HL-60 (cell line): ENCODE measurements around the gene TP53INP2.

Source experiments
- CTCF ChIP-seq: IDR thresholded peaks from one replicate; pipeline ENCODE4 v1.5.1; 2011; ENCODE audit warnings: low read length, control low read depth, inconsistent platforms; ENCODE audit not compliant: insufficient read depth
- REST ChIP-seq: IDR thresholded peaks from 2 replicates; pipeline ENCODE4 v1.6.1; 2012; ENCODE audit warnings: low read depth; ENCODE audit not compliant: insufficient replicate concordance

- TF ChIP-seq REST (no peak), CTCF (no peak)
Measured at GRCh38 chr20:34713194-34713943, 9.2 kb downstream of the TP53INP2 start.
